ENCODE data around the gene PYGB.
"Not testable (repeated sequence)": the region's sequence is repeated elsewhere in the genome, so short reads cannot be mapped to it uniquely, and the experiment has no call there.

PYGB gene

GRCh38 chr20:25249198-25249931 lies 1.5 kb downstream of the PYGB start:
- peak; percentile 19 for DNase-seq

GRCh38 chr20:25250508-25250907 lies 2.6 kb downstream of the PYGB start:
- DNase-seq, result no peak

- no peak for DNase-seq
Measured at GRCh38 chr20:25251019-25251418, 3.1 kb downstream of the PYGB start.

- DNase-seq, result peak; percentile 42
Measured at GRCh38 chr20:25251558-25251957, 3.7 kb downstream of the PYGB start.

- DNase-seq, result peak; percentile 58
Measured at GRCh38 chr20:25252230-25252651, 4.4 kb downstream of the PYGB start.

GRCh38 chr20:25252686-25253421 lies 5.0 kb downstream of the PYGB start:
- peak; percentile 97 for DNase-seq

GRCh38 chr20:25253606-25254275 lies 5.9 kb downstream of the PYGB start:
- no peak for DNase-seq

GRCh38 chr20:25254571-25254970 lies 6.7 kb downstream of the PYGB start:
- no peak for DNase-seq

GRCh38 chr20:25254986-25255680 lies 7.2 kb downstream of the PYGB start:
- DNase-seq, result no peak

- DNase-seq, result no peak
Measured at GRCh38 chr20:25256226-25256859, 8.5 kb downstream of the PYGB start.

- DNase-seq, result no peak
Measured at GRCh38 chr20:25257130-25257529, 9.2 kb downstream of the PYGB start.

GRCh38 chr20:25257756-25258475 lies 10.0 kb downstream of the PYGB start:
- no peak for DNase-seq

- DNase-seq, result no peak
Measured at GRCh38 chr20:25258476-25258805, 10.6 kb downstream of the PYGB start.

- no peak for DNase-seq
Measured at GRCh38 chr20:25258828-25259227, 10.9 kb downstream of the PYGB start.

- no peak for DNase-seq
Measured at GRCh38 chr20:25259358-25259757, 11.5 kb downstream of the PYGB start.

- DNase-seq, result no peak
Measured at GRCh38 chr20:25259788-25260254, 11.9 kb downstream of the PYGB start.

- DNase-seq, result not testable (repeated sequence)
Measured at GRCh38 chr20:25260770-25261437, 13.0 kb downstream of the PYGB start.

GRCh38 chr20:25269057-25269832 lies 21.4 kb downstream of the PYGB start:
- DNase-seq, result no peak

- DNase-seq, result no peak
Measured at GRCh38 chr20:25269833-25270170, 21.9 kb downstream of the PYGB start.

GRCh38 chr20:25270829-25271251 lies 23.0 kb downstream of the PYGB start:
- DNase-seq, result peak; percentile 96
